HTR-8/SVneo (cell line): ENCODE data around the gene KIN.
"Not testable (repeated sequence)": the region's sequence is repeated elsewhere in the genome, so short reads cannot be mapped to it uniquely, and the experiment has no call there.

Experiments used
- DNase-seq: peaks from one replicate; pipeline ENCODE4 v3.0.0; 2011; ENCODE audit warnings: low spot score, mixed read lengths; ENCODE audit not compliant: insufficient read length
- FAIRE-seq: peaks from 2 replicates; lab custom pipeline; 2011; peaks lifted over from hg19 to GRCh38; lab: Jason Lieb, UNC

The KIN gene, protein sequence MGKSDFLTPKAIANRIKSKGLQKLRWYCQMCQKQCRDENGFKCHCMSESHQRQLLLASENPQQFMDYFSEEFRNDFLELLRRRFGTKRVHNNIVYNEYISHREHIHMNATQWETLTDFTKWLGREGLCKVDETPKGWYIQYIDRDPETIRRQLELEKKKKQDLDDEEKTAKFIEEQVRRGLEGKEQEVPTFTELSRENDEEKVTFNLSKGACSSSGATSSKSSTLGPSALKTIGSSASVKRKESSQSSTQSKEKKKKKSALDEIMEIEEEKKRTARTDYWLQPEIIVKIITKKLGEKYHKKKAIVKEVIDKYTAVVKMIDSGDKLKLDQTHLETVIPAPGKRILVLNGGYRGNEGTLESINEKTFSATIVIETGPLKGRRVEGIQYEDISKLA

DNA sequence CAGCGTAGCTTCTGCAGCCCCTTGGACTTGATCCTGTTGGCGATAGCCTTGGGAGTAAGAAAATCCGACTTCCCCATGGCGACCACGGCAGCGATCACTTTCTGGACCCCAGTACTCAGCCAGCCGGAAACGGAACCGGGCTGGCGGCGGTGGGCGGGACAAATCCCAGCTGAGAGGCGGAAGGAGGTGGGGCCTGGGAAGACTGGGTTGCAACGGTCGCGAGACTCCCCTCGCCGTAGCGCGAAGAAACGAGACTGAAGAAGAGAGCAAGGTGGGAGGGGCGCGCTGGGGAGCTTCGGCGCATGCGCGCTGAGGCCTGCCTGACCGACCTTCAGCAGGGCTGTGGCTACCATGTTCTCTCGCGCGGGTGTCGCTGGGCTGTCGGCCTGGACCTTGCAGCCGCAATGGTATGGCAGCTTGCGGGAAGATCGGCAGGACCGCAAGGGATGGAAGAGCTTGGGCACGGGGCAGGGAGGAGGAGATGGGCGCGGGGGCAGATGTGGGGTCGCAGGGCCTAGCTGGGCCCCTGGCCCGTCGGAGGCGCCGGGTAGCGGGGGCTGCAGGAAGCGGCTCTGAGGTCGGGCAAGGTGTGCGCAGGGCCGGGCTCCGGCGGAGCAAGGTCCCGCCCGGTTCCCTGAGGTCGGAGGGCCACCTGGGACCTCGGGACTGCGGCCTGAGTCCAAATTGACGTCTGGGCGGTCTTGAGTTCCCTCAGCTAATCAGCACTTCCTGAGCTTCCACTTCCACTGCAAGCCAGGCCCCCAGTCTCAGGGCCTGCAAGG is at the start of gene KIN, which contains the start of gene ATP5F1C:
Gene KIN (minus strand): TSS at position 137 of the 782 bp plus-strand sequence. CDS start 60 bp downstream, at position 77.
Gene ATP5F1C (plus strand): TSS at position 321 of the 782 bp plus-strand sequence. CDS start 31 bp downstream, at position 352.
- FAIRE-seq (peak; percentile 78), DNase-seq (peak; percentile 96)

DNA sequence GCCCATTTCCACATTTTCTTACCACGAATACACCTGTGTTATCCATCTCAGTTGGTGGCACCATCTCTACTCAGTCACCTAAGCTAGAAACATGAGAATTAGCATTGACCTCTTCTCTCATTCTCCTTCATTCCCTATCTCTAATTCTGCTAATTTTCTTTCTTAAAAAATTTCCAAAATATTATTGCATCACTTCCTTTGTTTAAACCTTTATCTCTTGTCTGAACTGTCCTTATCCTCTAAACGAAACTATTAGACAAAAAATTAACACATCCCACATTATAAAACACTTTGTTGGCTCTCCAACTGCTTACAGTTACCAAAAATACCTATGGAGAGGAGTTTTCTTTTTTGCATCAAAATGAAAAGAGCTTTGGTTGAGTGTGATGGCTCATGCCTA is 48.8 kb upstream of the KIN start:
- no peak for DNase-seq
- no peak for FAIRE-seq

DNA sequence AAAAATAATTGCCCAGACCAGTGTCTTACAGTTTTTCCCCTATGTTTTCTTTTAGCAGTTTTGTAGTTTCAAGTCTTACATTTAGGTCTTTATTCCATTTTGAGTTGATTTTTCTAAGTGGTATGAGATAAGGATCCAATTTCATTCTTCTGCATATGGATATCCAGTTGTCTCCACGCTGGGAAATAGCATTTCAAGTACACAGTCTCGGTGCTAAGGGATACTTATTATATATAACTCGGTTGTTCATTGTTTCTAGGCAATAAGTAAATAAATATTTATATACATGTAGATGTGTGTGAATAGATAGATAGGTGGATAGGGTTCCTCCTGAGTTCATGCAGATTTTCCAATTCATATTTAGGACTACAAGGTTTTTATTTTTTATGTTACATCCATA is 46.5 kb upstream of the KIN start:
- FAIRE-seq (no peak), DNase-seq (no peak)

DNA sequence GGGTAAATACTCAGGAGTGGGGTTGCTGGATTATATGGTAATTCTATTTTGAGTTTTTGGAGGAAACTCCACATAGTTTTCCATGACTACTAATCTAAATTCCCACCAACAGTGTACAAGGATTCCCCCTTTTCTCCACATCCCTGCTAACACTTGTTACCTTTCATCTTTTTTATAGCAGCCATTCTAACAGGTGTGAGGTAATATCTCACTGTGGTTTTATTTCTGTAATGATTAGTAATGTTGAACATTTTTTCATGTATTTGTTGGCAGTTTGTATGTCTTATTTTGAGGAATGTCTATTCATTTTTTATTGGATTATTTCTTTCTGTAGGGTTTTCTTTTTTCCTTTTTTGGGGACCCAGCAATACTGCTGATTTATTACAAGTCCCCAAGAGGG is 45.4 kb upstream of the KIN start:
- DNase-seq (no peak), FAIRE-seq (no peak)

GRCh38 chr10:7832060-7832459 is 44.3 kb upstream of the KIN start:
- FAIRE-seq = no peak
- DNase-seq = no peak

DNA sequence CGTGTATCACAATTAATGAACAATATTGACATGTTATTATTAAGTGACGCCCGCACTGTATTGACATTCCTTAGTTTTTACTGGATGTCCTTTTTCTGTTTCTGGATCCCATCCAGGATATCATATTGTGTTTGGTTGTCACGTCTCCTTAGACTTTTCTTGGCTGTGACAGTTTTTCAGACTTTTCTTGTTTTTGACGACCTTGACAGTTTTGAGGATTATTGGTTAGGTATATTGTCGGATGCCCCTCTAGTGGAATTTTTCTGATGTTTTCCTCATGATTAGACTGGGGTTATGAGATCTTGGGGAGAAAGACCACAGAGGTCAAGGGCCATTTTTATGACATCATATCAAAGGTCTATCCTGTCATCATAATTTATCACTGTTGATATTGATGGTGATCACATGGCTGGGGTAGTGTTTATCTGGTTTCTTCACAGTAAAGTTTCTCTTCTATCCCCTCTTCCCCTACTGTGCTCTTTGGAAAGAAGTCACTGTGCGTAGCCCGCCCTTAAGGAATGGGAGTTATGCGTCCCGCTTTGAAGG is 41.6 kb upstream of the KIN start:
- FAIRE-seq = no peak
- no peak for DNase-seq

GRCh38 chr10:7826971-7827370 is 39.2 kb upstream of the KIN start:
- FAIRE-seq (no peak), DNase-seq (peak; percentile 43)

- FAIRE-seq = no peak
- DNase-seq = no peak
Measured at GRCh38 chr10:7824251-7824650, 36.5 kb upstream of the KIN start.

GRCh38 chr10:7819121-7819460 is 31.3 kb upstream of the KIN start:
- FAIRE-seq (no peak), DNase-seq (no peak)

DNA sequence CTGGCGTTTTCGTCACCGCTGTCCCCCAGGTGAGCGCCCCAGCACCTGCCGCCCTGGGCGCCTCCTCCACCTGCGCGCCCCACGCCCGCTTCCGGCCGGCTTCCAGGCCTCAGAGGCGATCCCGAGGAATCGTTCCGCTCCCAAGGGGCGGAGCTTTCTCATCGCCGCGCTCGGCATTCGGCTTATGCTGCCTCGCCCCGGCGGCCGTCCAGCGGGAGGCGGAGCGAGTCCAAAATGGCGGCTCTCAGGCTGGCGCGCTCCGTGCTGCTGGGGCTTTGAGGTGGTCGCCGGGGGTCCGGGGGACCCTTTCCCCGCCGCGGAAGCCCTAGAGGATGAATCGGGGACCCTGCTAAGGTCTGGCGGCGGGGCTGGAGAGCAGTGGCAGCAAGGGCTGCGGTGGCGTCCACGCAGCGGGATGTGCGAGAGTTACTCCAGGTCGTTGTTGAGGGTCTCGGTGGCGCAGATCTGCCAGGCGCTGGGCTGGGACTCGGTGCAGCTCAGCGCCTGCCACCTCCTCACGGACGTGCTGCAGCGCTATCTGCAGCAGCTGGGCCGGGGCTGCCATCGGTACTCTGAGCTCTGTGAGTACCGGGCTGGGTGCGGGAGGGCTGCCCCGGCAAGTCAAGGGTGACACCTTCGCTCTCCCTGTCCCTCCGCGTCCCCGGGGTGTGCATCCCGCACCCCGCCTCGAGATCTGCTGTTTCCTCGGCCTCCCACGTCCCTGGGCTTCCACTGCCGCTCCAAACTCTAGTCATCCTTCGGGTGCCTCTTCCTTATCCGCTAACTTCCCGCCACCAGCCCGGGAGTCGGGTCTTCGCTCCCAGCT is 30.7 kb upstream of the KIN start, which contains the start of gene TAF3:
Gene TAF3 (plus strand): TSS at position 211 of the 826 bp plus-strand sequence. CDS start 205 bp downstream, at position 416.
- DNase-seq = peak; percentile 67
- peak; percentile 31 for FAIRE-seq

DNA sequence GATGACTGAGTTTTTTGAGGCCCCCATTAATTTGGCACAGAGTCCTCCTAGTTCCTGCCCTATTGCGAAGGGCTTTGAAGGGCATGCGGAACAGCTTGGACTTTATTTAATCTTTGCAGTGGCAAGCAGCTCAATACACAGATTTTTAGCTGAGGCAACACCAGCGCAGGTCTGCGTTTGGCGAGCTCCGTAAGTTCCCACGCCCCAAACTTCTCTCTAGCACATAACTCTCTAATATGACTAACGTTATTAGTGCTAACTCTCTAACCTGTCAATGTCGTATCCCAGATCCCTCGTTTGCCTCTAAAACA is 30.1 kb upstream of the KIN start:
- no peak for DNase-seq
- no peak for FAIRE-seq

DNA sequence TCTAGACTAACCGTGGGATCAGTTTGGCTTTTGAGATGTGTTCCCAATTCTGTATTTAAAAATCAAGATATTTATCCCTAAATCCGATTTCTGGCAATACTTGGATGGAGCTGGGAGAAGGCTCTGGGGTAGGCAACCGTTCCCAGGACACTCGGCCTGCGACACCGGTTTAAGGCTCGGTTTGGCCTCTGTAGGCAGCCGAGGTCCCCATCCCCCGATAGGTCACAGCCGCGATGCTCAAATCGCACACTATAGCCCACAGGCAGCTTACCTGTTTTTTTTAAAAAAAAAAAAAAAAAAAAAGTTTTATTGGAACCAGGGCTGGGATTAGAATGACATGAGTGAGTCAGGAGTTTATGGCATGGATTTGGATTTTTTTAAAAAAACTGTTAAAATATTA is 29.8 kb upstream of the KIN start:
- FAIRE-seq (no peak), DNase-seq (no peak)

- FAIRE-seq = no peak
- no peak for DNase-seq
Measured at GRCh38 chr10:7813481-7813880, 25.7 kb upstream of the KIN start.

- DNase-seq, FAIRE-seq: not testable (repeated sequence)
Measured at GRCh38 chr10:7811743-7812142, 23.9 kb upstream of the KIN start.

GRCh38 chr10:7811000-7811399 is 23.2 kb upstream of the KIN start:
- DNase-seq (no peak), FAIRE-seq (no peak)

GRCh38 chr10:7810443-7810842 is 22.6 kb upstream of the KIN start:
- no peak for DNase-seq
- FAIRE-seq = no peak

DNA sequence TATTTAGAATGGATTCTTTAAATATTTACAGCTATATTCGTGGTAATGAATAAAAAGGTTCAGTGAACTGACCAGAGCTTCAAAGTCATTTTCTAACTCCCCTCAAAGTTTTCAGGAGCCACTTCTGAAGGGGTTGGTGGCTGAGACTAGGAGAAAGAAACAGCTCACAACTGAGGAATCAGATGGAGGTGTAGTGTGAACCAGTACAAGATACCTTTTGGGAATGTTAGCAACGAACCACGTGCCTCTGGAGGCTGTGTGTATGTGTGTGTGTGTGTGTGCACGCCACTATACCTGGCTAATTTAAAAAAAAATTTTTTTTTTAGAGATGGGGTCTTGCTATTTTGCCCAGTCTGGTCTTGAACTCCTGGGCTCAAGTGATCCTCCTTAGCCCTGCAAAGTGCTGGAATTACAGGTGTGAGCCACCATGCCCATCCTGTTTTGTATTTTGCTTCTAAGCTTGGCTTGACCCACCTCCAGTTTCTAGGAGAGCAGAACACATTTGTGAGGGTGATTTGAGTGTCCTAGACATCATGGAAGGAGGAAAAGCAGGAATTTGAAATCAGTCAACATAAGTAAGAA is 21.0 kb upstream of the KIN start:
- no peak for FAIRE-seq
- DNase-seq = no peak

- FAIRE-seq = no peak
- no peak for DNase-seq
Measured at GRCh38 chr10:7804741-7805140, 16.9 kb upstream of the KIN start.

GRCh38 chr10:7804216-7804615 is 16.4 kb upstream of the KIN start:
- FAIRE-seq (no peak), DNase-seq (no peak)

GRCh38 chr10:7802606-7803005 is 14.8 kb upstream of the KIN start:
- DNase-seq = no peak
- no peak for FAIRE-seq
